DOHH2 (cell line): ENCODE results near the gene ITGB1BP1.

Experiments
- CTCF ChIP-seq: fragments of 200-600 bp; sonication (generic); IDR thresholded peaks from one replicate; pipeline ENCODE4 v1.5.1; 2014; ENCODE audit warnings: antibody characterized with exemption, mild to moderate bottlenecking, low read depth, low read length; ENCODE audit not compliant: poor library complexity, severe bottlenecking
- EZH2phosphoT487 ChIP-seq: fragments of 200-600 bp; sonication (generic); IDR thresholded peaks from 2 replicates; pipeline ENCODE4 v1.6.1; 2017; ENCODE audit warnings: borderline replicate concordance, mild to moderate bottlenecking, antibody characterized with exemption, low read length, moderate library complexity, mixed read lengths

DNA sequence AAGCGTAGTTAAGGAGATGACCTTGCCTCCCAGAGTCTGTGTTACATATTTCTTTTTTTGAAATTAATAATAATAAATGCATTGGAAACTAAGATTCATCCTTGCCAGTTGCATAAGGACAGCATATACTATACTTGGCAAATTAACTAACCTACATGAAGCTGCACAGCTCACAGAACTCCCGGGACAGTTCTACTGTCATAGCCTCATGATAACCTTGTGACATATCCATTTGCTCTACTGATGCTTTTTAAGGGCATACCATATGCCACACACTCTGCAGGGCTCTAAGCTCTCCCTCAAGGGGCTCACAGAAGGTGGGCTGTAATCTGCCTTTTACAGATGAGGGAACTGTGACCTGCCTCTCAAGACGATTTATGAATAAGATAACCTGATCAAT is 3.8 kb downstream of the ITGB1BP1 start:
- TF ChIP-seq CTCF (no peak), EZH2phosphoT487 (no peak)
